ENCODE data around the gene DNAH9. TPM values are rescaled to one million over a fixed set of nuclear protein-coding genes. Genes with fewer than 3 reads are reported as not detected.

DNAH9 gene
- total RNA-seq, 1 donor from 2014 or later, result 0.22 TPM

DNA sequence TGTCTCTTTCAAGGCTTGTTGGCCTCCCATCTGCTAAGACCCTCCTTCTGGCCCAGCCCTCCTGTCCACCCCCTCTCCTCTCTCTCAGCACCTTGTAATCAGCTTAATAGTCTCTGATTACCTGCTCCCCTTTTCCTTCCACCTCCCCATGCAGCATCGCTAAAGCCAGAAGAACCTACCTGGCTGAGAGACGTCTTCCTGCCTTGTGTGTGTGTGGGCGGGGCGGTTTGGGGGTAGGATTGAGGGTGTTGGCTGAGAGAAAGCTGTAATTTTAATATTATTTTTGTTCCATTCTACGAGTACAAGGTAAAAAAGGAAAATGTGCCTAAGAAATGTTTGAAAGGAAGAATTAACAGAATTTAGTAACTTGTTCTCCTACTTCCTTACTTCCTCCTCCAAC is 3.4 kb downstream of the DNAH9 start:
- DNase-seq (no peak), ATAC-seq (no peak)
- intact Hi-C loops (cut with micrococcal nuclease), result no loop called here

DNA sequence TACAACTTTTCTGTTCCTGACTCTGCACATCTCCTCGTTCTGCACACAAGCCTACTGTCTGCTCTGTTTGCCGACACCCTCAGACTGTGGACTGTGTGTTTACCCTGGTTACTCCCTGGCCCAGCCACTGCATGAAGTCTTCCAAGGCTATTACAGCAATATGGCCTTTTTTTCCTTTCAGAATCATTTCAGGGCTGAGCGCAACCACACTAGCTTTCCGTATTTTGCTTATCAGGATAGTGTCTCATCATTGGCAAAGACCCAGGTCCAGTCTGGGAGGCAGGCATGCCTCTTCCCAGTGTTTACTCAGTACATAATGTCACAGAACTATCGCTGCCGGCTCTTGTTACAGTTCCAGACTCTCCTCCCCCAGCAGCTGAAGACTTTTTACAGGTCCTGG is 10.1 kb downstream of the DNAH9 start:
- intact Hi-C loops (cut with micrococcal nuclease), result no loop called here
- DNase-seq, result peak; percentile 41
- ATAC-seq, result peak; percentile 91

DNA sequence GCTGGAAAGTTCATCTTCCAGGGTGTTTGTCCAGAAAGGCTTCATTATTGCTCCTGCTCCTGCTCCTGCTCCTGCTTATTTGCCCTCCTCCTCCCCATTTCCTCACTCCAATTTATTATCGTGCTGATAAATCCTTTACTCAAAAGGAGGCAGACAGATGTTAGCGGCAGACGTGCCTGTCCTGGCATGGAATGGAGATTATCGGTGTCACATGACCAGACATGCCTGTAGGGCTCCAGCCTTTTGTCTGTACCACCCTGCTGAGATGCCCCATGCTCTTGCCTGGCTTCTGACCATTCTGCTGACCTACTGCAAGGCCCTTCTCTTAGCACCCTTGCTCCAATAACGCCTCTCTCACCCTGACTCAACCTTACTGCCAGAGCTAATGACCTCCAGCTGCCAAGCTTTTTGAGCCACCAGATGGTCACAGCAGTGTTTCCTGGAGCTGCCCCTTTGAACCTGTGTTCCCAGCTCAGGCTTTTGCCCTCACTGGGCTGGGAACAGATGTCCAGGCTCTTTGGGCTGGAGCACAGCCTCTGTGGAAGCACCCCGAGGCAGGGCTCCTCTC is 12.8 kb downstream of the DNAH9 start:
- intact Hi-C loops (cut with micrococcal nuclease), result no loop called here
- DNase-seq (no peak), ATAC-seq (no peak)

DNA sequence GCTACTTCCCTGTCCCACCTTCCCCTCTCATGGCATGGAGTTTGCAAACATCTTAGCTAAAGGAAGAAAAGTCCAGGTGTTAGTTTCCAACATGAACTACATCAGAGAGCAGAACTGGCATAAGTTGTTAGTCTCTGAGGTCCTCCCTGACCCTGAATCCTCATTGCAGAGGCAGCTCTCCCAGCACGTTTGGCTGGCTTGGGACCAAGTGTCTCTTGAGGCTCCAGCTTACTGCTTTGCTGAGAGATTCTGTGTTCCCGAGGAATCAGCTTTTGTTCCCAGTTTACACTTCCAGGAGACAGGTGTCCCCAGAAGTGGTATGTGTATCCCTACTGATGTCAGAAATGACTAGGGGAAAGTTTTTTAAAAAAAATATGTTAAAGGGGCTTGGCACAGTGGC is 14.7 kb downstream of the DNAH9 start:
- intact Hi-C loops (cut with micrococcal nuclease), result no loop called here
- DNase-seq (no peak), ATAC-seq (no peak)

DNA sequence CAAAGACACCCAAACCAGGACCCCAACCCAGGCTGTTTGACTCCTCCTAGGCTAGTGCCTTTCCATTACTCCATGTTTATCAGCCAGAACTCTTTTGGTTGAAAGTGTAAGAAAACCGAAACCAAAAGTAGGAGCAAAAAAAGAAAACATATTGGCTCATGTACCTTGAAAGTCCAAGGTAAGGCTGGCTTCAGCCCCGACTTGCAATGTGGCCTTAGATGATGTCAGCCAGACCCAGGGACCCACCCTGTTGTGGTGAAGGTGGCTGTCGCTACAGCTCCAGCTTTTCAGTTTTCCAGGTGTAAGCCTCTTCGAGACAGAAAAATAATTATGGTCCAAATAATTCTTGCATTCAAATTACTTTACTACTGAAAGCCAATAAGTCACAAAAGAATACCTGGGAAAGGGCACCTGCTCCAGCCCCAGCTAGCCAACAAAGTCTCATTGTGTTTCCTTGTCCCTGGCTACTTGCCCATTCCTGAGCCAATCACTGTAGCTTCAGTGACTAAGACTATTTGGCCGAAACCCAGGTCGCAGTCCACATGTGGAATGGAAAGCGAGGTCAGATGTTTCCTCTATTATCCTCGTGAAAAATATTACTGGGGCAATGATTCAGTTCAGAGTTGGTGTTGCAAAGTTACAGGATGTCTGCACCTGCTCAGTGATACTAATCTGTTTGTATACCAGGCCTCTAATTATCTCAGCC is 20.7 kb downstream of the DNAH9 start:
- peak; percentile 35 for DNase-seq
- peak; percentile 35 for ATAC-seq
- intact Hi-C loops (cut with micrococcal nuclease), result no loop called here

DNA sequence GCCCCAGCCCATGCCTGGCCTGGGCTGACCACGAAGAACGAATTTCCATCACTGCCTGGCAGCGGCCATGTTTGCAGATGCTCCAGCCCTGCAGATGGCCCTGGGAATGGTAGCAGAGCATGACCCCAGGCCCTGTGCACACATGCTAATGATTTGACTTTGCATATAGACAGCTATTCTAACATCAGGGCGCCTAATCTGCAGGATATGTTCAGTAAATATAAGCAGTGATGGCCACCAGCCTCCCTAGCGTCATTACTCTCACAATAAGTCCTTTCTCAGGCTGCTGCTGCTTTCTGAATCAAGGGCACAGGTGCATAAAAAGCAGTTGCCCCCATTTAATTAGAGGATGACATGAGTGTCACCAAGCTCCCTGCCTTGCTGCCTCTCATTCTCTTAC is 24.2 kb downstream of the DNAH9 start:
- intact Hi-C loops (cut with micrococcal nuclease), result no loop called here
- DNase-seq (no peak), ATAC-seq (no peak)

DNA sequence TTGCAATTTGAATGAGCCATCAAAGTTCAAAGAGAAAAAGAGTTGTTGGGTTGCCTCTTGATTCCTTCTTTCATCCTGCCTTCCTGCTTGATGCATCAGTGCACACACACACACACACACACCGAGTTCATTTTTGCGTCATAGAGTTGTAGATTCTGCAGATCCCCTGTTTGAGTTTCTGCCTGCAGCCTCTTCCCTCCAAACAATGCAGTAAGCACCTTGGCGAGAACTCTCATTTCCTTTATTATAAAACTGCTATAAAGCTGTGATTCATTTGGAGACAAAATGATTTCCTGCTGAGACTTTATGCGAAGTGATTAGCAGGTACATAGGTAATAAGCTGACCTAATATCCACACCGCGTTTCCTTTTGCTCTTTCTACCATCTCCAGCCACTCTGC is 26.7 kb downstream of the DNAH9 start:
- no peak for ATAC-seq
- intact Hi-C loops (cut with micrococcal nuclease), result no loop called here
- no peak for DNase-seq

DNA sequence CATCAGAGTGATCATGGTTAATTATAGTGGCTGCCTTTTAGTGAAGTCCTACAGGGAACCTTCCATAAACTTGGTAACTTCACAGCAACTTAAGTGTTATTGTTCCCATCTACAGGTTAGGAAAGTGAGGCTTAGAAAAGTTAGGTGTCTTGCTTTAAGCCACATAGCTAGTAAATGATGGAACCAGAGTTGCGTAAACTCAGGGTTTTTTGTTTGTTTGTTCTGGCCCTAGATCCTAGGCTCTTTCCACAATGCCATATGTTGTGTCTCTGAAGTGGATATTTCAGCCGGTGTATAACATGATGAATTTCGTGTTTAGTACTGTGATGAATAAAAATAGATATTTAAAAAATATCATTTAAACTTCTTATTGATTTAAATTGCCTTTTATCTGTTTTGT is 27.6 kb downstream of the DNAH9 start:
- ATAC-seq, result no peak
- DNase-seq, result no peak
- intact Hi-C loops (cut with micrococcal nuclease), result no loop called here

DNA sequence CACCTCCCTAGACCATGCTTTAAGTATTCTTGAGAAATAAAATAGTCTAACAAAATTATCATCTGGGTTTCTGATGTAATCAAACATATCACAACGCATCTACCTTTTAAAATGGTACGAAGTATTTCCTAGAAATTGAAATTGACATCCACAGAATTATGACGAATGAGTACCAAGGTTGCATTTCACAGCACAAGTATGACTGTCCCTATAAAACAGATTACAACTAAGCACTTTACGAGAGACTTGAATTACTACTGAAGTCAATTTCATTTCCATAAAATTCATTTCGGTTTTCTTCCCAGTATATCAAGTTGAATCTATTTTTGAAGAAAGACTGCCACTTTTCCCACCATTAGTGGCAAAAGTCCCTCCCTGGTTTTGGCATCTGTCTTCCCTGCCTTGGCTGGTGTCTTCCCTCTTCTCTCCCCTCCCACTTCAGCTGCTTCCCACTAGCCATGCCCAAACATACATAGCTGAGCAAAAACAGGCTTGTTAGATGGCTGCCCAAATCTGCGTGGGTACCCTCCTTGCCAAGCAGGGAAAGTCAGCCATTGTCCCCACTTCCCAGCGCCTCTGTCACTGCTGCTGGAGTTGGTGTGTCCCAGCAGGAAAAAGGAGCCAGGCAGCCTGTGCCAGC is 29.2 kb downstream of the DNAH9 start:
- ATAC-seq (no peak), DNase-seq (no peak)
- intact Hi-C loops (cut with micrococcal nuclease), result no loop called here

DNA sequence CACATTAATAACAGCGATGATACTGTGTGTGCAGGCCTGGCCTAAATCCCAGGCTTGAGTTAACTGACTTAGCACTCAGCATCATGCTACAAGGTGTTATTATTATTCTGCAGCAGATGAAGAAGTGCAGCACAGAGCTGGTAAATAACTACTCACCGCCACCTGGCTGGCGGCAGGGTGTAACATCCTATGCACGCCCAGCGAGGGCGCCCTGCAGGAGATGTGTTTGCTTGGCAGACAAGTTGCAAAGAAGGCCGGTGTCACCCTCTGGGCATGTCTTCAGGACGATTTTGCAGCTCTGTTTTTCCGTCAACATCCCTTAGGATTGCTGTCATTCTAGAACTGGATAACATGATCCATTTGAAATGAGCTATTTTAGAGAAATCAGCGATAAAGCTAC is 30.1 kb downstream of the DNAH9 start:
- intact Hi-C loops (cut with micrococcal nuclease), result no loop called here
- no peak for DNase-seq
- ATAC-seq, result no peak

DNA sequence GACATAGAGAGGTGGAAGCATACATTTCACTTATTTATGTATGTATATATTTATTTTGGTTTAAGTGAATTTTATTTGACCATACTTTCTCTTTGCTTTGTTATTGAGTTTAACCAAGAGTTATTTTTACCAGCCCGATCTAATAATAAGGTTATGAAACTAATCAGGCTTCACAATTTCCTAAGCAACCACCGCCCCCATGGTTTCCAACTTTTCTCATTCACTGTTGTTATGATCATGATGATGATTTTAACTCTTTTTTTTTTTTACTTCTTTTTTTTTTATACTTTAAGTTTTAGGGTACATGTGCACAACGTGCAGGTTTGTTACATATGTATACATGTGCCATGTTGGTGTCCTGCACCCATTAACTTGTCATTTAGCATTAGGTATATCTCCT is 30.6 kb downstream of the DNAH9 start:
- ATAC-seq (no peak), DNase-seq (no peak)
- intact Hi-C loops (cut with micrococcal nuclease), result no loop called here

DNA sequence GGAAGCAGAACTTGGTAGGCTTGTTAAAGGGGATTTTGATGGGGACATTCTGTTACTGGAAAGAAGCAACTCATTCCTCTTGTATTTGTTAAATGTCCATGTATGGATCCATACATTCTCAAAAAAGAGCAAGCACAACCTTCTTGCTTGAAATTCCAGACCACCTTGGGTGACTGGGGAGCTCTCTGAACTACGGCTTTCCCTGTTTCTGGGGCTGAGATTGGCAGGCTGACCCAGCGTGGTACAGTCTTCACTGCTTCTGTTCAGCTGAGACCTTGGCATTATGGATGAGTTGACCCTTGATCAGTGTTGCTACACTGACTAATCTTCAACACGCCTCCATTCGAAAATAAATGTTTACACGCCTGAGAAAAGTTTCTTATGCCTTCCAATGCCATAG is 38.5 kb downstream of the DNAH9 start:
- ATAC-seq (no peak), DNase-seq (no peak)
- intact Hi-C loops (cut with micrococcal nuclease), result no loop called here

DNA sequence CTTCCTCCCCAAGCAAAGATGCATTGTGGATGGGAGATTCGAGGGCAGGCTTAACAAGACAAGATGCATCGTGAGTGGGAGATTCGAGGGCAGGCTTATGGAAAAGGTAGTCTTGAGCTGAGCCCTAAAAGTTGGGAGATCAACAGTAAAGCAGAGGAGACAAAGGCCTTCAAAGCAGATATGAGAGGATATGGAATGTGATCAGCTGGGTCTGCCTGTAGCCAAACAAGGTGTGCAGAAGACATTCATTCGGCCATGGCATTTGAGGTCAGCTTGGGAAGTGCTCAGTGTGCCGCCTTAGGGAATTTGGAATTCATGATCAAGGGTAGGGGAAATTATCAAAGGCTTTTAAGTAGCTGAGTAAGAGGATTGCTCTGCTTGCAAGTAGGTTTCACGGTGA is 39.5 kb downstream of the DNAH9 start:
- DNase-seq, result no peak
- ATAC-seq, result no peak
- intact Hi-C loops (cut with micrococcal nuclease), result no loop called here

DNA sequence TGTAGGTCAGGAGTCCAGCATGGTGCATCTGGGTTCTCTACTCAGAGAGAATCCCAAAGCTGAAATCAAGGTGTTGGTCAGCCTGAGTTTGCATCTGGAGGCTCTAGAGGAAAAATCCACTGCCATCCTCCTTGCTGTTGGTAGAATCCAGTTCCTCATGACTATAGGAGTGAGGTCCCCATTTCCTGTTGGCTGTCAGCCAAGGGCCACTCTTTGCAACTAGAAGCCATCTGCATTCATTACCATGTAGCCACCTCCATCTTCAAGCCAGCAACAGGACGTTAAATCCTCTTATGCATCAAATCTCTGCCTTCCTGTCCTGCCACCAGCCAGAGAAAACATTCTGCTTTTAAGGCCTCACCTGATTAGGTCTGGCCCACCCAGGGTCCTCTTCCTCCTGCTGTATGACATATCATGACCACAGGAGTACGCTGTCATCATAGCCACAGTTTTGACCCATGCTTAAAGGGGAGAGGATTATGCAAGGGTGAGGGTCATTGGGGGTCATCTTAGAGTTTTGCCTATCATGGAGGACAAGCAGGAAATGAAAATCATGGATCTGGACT is 40.5 kb downstream of the DNAH9 start:
- intact Hi-C loops (cut with micrococcal nuclease), result no loop called here

DNA sequence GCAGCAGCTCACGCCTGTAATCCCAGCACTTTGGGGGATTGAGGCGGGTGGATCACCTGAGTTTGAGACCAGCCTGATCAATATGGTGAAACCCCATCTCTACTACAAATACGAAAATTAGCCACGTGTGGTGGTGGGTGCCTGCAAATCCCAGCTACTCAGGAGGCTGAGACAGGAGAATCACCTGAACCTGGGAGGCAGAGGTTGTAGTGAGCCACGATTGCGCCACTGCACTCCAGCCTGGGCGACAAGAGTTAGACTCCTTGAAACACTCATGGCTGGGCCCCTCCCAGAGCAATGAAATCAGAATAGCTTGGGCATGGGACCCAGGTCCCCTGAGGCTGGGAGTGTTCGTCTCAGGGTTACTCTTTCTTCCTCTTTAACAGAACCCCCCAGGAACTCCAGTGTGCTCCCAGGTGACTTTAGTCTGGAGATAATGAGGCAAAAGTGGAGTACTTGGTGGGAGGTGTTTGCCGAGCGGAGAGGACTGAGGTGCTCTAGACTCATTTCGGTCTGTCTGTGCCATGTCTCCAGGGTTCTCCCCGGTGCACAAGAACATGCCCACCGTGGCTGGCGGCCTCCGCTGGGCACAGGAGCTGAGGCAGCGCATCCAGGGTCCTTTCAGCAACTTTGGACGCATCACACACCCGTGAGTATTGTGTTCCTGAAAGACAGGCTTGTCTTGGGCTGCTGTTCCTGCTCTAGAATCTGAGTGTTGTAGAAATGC is 41.6 kb downstream of the DNAH9 start:
- intact Hi-C loops (cut with micrococcal nuclease), result no loop called here
- ATAC-seq (no peak), DNase-seq (no peak)

More for the DNA sequence above, 40.5 kb downstream of the DNAH9 start:
- DNase-seq (no peak), ATAC-seq (no peak)

DNA sequence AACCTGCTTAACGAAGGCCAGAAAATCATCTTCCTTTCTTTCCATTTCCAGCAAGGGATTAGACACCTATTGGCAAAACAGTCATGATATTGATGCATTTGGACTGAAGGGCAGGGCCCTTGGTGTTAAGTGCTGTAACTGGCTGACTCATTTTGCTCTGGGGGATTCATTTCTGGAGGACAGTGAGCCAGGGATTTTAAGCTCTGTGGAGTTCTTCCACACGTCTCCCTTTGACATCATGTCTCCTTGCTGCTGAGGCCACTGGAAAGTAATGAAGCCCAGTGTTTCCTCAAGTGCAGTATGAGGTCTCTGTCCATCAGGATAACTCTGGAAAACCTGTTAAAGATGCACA is 42.2 kb downstream of the DNAH9 start:
- ATAC-seq (no peak), DNase-seq (no peak)
- intact Hi-C loops (cut with micrococcal nuclease), result no loop called here

DNA sequence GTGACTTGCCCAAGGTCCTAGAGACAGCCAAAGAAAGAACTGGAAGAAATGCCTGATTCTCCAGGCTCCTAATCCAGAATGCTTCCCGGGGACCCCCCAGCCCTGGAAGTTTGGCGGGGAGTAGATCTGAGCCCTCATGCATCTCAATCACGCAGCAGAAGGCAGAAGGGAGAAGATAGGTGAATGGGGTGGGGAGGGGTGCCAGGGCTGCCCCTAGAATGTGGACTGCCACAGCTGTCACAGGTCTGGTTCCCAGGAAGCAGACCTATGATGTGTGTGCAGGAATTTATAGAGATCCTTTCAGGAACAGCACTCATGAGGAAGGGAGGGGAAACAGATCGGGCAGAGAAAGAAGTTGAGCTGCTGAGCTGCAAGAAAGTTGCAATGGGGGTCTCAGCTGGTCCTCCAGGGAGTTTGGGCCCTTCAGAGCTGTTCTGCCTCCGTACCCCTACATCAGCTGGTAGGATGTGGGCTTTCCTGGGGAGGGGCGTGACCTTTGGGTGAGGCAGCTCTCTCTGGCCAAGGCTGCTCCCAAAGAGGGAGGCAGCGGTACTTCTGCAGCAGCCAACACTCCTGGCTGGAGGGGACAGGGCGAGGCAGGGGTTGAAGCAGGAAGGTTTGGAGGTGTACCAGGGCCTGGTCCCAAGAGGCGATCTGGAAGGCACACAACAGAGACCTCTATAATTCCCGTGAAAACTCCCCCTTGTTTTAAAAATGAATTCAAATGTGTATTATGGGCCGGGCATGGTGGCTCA is 43.4 kb downstream of the DNAH9 start:
- DNase-seq (no peak), ATAC-seq (no peak)
- intact Hi-C loops (cut with micrococcal nuclease), result no loop called here

DNA sequence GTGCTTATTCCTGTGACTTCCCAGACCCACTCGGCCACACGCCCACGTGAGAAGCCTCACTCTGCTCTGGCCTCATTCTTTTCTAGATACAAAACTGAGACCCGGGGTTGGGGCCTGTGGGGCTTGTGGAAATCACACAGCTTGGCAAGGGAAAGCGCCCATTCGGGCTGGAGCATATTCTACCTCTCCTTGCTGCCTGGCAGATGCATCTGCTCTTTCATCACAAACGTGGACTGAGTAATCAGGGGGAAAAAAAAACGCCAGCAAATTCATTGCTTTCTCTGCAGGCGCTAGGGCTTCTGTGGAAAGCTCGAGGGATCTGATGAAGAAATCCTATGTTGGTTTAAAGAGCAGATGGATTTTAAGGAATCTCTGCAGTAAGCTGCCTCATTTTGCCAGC is 44.4 kb downstream of the DNAH9 start:
- intact Hi-C loops (cut with micrococcal nuclease), result no loop called here
- DNase-seq (peak; percentile 48), ATAC-seq (peak; percentile 85)

DNA sequence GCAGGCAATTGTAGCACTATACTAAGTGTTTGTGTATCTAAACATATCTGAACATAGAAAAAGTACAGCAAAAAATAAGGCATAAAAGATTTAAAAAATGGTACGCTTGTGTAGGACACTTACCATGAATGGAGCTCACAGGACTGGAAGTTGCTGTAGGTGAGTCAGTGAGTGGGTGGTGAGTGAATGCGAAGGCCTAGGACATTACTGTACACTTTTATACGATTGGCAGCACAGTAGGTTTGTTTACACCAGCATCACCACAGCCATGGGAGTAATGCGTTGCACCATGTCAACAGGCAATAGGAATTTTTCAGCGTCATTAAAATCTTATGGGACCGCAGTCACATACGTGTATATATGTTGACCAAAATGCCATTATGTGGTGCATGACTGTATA is 45.6 kb downstream of the DNAH9 start:
- intact Hi-C loops (cut with micrococcal nuclease), result no loop called here
- ATAC-seq (no peak), DNase-seq (no peak)
